GOT3 (cell line): ENCODE results near the gene ATP2A3.
"Not testable (repeated sequence)": the region's sequence is repeated elsewhere in the genome, so short reads cannot be mapped to it uniquely, and the experiment has no call there.

ENCODE experiments used
- DNase-seq: peaks from one replicate; lab custom pipeline; 2025; ENCODE audit warnings: mixed read lengths; lab: John Stamatoyannopoulos, UW

ATP2A3 gene

GRCh38 chr17:3991699-3992098, 27.5 kb upstream of the ATP2A3 start:
- DNase-seq = not testable (repeated sequence)

- DNase-seq = no peak
Measured at GRCh38 chr17:3990386-3991127, 26.3 kb upstream of the ATP2A3 start.

- DNase-seq = no peak
Measured at GRCh38 chr17:3989041-3989886, 25.0 kb upstream of the ATP2A3 start.

DNA sequence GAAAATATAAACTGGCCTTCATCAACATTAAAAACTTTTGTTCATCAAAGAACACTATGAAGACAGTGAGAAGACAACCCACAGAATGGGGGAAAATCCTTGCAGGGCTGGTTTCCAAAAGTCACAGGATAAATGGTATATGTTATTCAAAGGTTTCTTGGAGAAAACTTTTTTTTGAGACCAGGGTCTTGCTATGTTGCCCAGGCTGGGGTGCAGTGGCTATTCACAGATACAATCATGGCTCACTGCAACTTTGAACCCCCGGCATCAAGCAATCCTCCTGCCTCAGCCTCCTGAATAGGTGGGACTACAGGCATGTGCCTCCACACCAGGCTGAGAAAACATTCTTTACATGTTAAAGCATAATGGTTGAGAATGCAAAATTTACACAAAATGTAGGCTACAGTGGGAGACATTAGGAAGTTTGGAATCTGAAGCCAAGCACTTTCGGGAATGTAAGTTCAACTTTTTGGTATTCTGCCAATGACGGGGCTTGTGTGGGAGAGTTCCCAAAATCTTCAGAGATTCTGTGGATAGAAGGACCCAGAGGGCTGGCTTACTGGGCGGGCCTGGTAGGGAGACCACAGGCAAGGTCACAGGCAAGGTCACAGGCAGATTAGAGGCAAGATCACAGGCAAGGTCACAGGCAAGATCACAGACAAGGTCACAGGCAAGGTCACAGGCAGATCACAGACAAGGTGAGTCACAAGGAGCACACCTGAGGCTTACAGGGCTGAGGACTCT, 24.2 kb upstream of the ATP2A3 start:
- no peak for DNase-seq

DNA sequence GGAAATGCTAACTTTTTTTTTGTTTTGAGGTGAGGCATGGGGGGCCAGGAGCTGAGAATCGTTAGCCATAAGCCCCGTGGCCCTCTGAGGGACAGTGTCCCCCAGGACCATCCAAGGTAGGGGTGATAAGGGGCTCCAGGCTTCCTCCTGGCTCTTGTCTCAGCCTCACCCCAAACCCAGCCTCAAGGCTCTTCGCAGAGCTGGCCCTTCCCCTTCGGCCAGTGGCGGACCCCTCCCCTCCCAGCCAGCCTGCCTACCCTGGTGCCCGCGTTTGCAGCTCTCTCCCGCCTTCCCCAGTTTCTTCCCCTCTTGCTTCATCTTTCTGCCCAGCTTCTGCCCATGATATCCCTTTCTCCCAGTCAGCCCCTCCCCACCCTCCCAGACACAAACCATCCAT, 22.7 kb upstream of the ATP2A3 start:
- no peak for DNase-seq

DNA sequence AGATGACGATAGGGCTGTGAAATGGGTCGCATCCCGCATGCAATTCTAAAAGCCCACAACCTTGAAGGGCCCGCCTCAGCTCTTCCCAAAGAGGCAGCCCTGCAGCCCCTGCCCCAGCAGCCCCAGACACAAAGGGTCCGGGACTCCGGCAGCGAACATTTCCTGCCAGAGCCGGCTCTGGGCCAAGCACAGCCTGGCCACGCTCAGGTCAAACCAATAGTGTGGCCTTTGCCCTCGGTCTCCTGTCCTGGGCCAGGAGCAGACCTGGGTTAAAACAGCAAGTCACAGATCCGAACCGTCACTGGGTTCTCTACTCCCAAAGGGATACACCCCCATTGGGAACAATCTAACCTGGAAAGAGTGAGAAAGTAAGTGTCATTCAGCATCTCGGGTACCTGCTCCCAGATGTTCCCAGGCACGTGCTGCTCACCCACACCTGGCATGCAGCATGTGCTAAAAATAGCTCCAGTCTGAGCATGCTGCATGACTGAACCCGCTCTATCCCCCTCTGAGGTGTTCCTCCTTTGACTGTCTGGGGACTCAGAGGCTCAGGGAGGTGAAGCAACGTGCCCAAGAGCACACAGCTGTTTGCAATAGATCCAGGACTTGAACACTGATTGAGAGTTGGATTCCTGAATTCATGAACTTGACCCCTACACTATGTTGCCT, 22.2 kb upstream of the ATP2A3 start:
- no peak for DNase-seq

GRCh38 chr17:3985846-3986245, 21.6 kb upstream of the ATP2A3 start:
- DNase-seq = no peak

DNA sequence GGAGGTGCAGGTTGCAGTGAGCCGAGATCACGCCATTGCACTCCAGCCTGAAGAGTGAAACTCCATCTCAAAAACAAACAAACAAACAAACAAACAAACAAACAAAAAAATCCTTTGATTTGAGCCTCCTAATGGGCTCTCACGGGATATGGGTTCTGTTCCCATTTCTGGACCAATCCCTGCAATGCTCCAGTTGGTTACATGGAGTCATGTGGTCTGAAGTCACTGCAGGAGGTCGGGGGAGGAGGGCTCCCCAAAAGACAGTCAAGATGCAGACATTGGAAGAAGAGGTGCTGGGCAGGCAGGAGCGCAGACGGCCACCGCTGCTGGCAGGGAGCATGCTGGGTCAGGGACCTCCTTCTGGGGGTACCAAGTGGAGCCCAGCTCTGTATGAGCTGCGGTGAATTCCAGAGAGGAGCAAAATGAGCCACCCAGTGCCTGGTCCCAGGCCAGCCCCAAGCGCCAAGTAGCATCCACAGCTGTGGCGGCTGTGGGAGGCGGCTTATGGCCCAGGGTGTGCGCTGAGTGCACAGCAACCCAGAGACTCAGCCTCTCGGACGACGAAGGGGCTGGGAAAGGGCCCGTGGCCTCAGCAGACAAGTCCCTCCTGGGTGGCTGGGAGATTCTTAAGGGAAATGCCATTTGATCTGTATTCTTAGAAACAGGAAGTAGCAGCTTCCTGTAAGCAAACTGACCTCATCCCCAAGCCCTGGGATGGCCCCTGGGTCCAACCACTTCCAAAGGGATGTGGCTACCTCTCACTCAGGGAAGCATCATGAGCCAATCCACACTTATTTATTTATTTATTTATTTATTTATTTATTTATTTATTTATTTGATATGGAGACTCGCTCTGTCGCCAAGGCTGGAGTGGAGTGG, 19.6 kb upstream of the ATP2A3 start:
- DNase-seq = no peak

DNA sequence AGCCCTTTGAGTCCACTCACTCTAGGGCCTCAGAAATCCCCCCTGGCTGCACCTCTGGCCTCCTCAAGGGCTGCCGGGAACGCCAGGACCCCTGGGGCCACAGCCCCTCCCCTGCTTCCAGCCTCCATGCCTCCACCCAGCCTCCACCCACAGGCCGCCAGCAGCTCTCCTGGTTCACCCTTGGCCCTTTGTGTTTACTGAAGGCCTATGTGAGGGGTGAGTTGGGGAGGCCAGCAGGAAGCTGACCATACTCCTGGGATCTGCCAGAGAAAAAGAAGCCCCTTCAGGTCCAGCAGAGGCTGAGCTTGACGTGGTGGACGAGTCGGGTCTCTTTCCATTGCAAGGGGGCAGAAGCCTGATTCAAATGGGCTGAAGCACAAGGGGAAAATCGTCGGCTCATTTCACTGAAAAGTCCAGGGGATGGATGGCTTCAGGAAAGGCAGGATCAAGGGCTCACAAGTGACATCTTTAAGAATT, 18.3 kb upstream of the ATP2A3 start:
- no peak for DNase-seq

DNA sequence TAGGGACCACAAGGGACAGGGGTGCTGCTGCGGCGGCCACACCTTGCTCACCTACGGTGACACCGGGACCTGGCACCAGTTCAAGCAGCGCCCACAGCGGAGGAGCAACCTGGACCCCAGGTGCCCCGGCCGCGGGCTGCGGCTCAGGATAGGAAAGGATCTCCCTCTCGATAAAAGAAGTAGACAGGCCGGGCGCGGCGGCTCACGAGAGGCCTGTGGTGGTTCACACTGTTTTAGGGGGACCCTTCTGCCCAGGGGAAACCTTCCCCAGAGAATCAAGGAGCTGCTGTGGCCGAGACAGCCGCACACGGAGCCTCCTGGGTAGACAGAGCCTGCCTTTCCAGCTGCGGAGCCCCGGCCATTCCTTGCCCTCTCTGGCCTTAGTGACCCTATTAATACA, 17.9 kb upstream of the ATP2A3 start:
- DNase-seq = no peak

DNA sequence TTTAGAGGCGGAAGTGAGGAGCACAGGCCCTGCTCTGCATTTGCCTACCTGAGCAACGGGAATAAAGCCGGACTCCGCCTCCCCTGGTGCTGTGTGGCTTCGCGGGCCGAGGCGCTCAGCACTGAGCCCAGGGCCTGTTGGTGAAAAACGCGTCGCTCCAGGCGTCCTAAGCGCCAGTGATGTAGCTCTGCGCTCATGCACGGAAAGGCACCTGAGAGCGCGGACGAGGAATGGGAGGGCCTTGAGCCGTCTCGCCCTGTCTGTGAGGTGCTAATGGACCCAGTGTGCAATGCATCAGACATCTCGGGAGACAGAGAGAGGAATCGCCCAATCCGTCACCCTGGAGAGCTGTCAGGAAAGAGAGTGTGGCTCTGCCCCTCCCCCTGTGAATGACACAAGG, 17.2 kb upstream of the ATP2A3 start:
- no peak for DNase-seq

- DNase-seq = no peak
Measured at GRCh38 chr17:3980381-3981014, 16.3 kb upstream of the ATP2A3 start.

DNA sequence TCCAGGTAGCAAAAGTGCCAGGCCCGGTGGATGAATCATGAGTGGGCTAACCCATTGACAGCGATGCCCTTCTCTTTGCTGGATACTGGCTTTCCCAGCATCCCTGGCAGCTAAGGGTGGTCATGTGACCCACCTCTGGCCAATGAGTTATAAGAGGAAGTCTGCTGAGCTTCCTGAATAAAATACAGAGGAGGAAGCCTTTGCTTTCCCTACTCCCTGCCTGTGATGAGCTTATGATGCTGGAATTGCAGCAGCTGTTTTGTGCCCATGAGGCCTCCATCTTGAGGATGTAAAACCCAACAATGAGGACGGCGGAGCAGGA, 15.0 kb upstream of the ATP2A3 start:
- no peak for DNase-seq

GRCh38 chr17:3978421-3979289, 14.4 kb upstream of the ATP2A3 start:
- no peak for DNase-seq

DNA sequence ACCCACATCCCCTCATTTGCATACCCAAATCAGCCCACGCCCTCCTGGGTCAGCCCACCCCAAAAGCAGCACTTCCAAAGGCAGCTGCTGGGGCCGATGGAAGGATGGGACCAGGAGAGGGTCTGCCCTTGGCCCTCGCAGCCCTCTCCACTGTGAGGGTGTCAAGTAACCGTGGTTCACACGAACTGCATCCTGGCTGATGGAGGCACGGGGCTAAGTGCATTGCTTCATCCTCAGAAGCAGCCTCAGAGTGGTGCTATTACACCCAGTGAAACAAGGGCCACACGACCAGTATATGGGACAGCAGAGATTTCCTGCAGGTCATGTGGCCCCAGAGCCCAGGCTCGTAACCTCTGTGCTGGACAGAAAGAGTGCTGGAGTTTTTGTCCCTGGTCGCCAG, 13.2 kb upstream of the ATP2A3 start:
- DNase-seq = no peak

DNA sequence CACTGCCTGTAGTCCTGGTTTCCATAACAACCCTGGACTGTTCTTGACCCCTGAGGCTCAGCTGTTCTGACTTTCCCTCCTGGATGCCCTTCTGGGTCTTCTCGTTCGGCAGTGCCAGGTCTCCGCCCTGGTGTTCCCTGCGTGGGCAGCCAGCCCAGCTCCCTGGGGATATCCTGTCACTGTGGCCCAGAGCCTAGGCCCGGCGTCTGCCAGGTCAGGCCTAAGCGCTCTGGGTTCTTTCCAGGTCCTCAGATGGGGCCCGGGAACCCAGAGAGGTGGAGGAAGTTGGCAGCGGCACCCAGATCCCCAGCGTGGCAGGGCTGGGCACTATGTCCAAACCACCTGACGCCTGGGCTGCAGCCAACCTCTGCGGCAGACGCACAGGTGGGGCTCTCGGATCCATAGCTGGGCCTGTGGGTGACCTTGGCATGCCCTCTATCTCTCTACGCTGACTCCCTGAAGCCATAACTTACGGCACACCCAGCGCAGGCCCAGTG, 12.5 kb upstream of the ATP2A3 start:
- DNase-seq = no peak

- DNase-seq = no peak
Measured at GRCh38 chr17:3974980-3975379, 10.7 kb upstream of the ATP2A3 start.

GRCh38 chr17:3974138-3974687, 10.0 kb upstream of the ATP2A3 start:
- no peak for DNase-seq

- no peak for DNase-seq
Measured at GRCh38 chr17:3973495-3974137, 9.4 kb upstream of the ATP2A3 start.
